VCaP (cell line): ENCODE data around the gene OBP2A.
"Not testable (repeated sequence)": the region's sequence is repeated elsewhere in the genome, so short reads cannot be mapped to it uniquely, and the experiment has no call there.

ENCODE experiments used
- H3K27ac ChIP-seq: fragments of 450-650 bp; 2 replicates; pipeline ENCODE4 v1.5.1; 2017
- CTCF ChIP-seq: fragments of 450-650 bp; conservative IDR thresholded peaks from 2 replicates; pipeline ENCODE4 v1.5.1; 2017; ENCODE audit warnings: mild to moderate bottlenecking, moderate library complexity

OBP2A gene

GRCh38 chr9:135507104-135508035, 38.6 kb upstream of the OBP2A start:
- no peak for TF ChIP-seq CTCF

GRCh38 chr9:135508211-135508820, 37.6 kb upstream of the OBP2A start:
- H3K27ac ChIP-seq: no peak overlapping the region
- no peak for TF ChIP-seq CTCF

More at GRCh38 chr9:135507104-135508035, 38.6 kb upstream of the OBP2A start:
- no peak overlapping the region for H3K27ac ChIP-seq

- no peak overlapping the region for H3K27ac ChIP-seq
- TF ChIP-seq CTCF: no peak
Measured at GRCh38 chr9:135509458-135509857, 36.5 kb upstream of the OBP2A start.

GRCh38 chr9:135512241-135512603, 33.7 kb upstream of the OBP2A start:
- H3K27ac ChIP-seq: no peak overlapping the region
- TF ChIP-seq CTCF: no peak

- TF ChIP-seq CTCF: no peak
- no peak overlapping the region for H3K27ac ChIP-seq
Measured at GRCh38 chr9:135512904-135513303, 33.0 kb upstream of the OBP2A start.

- no peak overlapping the region for H3K27ac ChIP-seq
- no peak for TF ChIP-seq CTCF
Measured at GRCh38 chr9:135513351-135513846, 32.5 kb upstream of the OBP2A start.

GRCh38 chr9:135513906-135514305, 32.0 kb upstream of the OBP2A start:
- H3K27ac ChIP-seq: not testable (repeated sequence)
